ENCODE measurements around the gene OTUD7B.

Gene OTUD7B

GRCh38 chr1:149915429-149916192 is 94.9 kb downstream of the OTUD7B start:
- no peak for DNase-seq

DNA sequence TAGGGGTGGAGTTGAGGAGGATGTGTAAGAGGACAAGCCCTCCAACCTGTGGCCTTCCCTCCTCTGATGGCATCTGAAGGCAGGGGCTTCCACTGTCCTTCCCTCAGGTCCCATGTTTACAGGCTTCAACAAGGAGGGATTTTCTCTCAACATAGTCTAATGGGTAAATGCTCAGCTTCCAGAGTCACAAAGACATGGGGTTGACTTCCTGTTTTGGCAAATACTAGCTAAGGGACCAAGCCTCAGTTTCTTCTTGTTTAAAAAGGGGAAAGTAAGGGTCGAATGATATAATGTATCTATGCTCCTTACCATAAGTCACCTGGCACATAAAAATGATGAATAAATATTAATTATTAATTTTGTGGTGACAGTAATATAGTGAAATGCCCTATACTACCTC is 96.0 kb downstream of the OTUD7B start:
- no peak for DNase-seq

- no peak for DNase-seq
Observed at GRCh38 chr1:149906570-149907075, 103.9 kb downstream of the OTUD7B start.

DNA sequence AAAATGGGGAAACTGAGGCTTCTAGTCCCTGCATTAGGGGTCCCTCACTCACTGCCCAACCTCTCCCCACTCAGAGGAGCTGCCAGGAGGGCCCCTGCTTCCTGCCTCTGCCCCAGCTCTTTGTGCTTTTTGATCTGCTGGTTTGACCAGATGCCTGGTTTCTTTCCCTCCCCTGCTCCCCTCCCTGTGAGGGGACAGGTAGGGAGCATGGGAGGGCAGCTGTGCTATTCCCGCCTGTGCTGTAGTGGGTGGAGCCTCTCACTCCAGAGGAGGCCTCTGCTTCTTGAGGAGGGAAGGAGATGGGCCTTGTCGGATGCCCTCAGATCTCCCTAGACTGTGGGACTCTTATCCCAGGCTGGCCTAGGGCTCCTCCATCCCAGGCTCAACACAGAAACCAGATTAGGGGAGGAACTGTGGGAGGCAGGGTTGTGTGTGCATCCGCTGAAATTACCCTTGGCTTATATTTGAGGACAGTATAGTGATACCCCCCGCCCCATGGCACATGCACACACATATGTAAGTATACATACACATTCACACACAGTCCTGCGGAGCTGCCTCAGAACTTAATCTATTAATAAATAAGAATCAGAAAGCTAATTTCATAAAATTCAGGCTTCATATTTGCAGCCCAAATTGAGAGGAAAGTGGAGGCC is 106.6 kb downstream of the OTUD7B start:
- DNase-seq: no peak

DNA sequence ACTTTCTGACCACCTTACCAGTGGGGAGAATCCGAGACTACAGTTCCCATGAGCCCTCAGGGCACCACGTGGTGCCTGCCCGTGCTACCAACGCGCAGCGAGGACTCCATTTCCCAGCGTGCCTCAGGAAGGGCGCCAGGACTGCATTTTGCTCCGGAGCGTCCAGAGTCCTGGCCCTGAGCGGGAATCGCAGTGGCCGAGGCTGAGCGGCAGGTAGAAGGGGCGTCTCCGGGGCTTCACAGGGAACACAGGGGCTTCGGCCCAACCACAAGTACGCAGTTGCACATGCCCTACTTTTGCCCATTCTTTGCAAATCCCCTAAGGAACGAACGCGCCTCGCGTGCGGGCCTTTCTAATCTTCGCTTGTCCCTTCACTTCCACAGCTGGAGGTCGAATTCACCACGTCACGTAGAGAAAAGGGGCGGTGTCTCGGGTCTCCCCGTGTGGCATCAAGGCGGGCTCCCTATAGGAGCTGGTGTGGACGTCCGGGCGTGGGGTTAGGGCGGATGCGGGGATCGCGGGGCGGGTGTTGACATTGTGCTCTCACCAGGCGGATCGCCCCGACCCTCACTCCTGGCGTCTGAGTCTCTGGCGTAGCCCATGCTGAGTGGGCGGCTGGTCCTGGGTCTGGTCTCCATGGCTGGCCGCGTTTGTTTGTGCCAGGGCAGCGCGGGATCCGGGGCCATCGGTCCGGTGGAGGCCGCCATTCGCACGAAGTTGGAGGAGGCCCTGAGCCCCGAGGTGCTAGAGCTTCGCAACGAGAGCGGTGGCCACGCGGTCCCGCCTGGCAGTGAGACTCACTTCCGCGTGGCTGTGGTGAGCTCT is 110.9 kb downstream of the OTUD7B start, which contains the start of gene BOLA1:
Gene BOLA1 (plus strand): TSS at position 109 of the 825 bp plus-strand sequence. CDS start 492 bp downstream, at position 601.
- peak; percentile 90 to 94 for DNase-seq

DNA sequence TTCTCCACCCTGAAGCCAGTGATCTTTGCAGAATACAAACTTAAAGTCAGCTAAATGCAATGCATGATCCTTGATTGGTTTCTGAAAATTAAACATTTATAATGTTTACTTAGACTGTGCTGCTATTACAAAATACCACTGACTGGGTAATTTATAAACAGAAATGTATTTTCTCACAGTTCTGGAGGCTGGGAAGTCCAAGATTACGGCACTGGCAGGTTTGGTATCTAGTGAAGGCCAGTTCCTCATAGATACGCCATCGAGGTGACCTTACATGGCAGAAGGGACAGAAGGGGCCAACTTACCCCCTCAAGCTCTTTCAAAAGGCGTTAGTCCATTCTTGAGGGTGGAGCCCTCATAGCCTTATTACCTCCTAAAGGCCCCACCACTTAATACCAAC is 114.0 kb downstream of the OTUD7B start:
- no peak for DNase-seq

DNA sequence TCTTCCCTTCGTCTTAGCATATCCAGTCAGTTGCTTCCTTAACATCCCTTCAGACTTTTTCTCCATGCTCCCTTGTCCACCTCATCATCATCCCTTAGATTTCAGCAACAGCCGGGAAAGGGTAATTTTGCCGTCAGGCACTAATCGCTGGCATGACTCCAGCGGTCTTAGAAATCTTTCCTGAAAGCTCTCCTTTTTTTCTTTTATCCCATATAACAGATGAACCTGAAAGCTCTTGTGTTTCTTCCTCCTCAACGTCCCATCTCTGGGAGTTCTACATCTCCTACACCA is 121.6 kb downstream of the OTUD7B start:
- no peak for DNase-seq

- peak; percentile 67 to 74 for DNase-seq
Observed at GRCh38 chr1:149888247-149888998, 122.1 kb downstream of the OTUD7B start.

Data from NCI-H1930 (cell line).